Measurements from ENCODE around the gene KRTAP10-11.
"Not testable (repeated sequence)": the region's sequence is repeated elsewhere in the genome, so short reads cannot be mapped to it uniquely, and the experiment has no call there.

The KRTAP10-11 gene

GRCh38 chr21:44670642-44671432 lies 24.6 kb downstream of the KRTAP10-11 start:
- peak; percentile 28 for DNase-seq

DNA sequence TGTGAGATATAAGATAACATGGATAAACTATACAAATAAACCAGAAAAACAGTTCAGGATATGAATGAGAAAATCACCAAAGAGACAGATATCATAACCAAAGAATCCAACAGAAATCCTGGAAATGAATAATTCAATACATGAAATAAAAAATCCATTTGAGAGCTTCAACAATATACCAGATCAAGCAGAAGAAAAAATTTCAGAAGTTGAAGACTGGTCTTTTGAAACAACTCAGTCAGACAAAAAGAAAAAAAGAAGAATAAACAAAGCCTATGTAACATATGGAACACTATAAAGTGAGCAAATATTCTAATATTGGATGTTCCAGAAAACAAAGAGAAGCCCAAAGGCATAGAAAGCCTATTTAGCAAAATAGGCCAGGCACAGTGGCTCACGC lies 25.7 kb downstream of the KRTAP10-11 start:
- no peak for DNase-seq

- DNase-seq: peak; percentile 43
These were observed 31.7 kb downstream of the KRTAP10-11 start for GRCh38 chr21:44677881-44678280.

DNA sequence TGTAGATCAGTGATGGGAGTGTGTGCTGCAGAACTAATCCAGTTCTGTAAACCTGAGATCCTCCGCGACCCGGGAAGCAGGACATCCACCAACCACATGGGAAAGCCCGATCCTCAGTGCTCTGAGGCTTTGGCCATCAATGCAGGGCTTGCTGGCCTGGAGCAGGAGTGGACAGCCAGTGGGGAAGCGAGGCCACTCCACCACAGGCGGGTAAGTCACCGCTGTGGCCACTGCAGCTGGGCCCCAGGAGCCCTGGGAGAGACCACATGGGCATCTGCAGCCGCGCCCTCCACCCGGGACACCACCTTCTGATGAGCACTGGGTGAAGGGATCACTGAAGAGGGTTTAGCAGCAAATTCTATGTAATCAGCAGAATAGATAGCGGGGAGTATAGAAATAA lies 34.9 kb downstream of the KRTAP10-11 start:
- no peak for DNase-seq

DNA sequence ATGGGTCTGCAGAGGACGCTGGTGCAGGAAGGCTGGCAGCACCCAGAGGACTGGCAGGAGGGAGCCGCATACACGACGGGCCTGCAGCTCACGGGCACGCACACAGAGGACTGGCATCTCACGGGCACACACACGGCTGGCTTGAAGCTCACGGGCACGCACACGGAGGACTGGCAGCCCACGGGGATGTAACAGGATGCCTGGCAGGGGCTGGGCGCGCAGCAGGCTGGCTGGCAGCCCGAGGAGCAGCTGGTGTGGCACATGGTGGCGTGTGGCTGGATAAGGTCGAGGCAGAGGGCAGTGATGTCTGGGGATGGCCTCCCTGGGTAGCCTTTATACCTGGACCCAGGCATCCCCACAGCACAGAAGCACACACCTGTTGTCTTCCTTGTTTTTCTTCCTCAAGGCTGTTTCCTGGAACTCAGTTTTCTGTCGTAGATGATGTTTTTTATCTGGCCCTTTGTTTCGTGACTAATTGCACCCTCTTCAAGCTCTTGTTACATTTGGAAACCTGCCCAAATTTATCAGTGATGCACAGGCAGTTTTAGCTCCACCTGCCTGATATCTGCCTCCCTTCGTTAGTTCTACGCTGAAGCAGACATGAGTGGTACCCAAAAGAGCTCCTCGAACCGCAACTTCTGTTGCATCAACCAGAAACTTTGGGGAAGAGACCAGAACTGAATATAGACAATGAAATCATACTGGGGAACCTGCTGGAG lies 35.8 kb downstream of the KRTAP10-11 start, which contains the start of gene KRTAP12-1:
Gene KRTAP12-1, minus strand, starts transcription at position 303 of the 719 bp plus-strand sequence. Its CDS starts 40 bp downstream, at position 263.
- no peak for DNase-seq

- no peak for DNase-seq
These were observed 36.5 kb downstream of the KRTAP10-11 start for GRCh38 chr21:44682580-44683151.

DNA sequence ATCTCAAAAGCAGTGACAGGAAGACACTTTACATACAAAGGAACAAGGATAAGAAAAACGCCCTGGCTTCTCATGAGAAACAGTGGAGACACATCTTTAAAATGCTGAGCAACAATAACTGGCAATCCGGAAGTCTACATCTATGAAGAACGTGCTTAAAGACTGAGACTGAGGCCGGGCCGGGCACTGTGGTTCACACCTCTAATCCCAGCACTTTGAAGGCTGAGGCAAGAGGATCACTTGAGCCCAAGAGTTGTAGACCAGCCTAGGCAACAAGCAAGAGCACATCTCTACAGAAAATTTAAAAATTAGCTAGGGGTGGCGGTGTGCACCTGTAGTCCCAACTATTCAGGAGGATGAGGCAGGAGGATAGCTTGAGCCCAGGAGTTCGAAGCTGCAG lies 37.9 kb downstream of the KRTAP10-11 start:
- DNase-seq: no peak

- no peak for DNase-seq
These were observed 38.3 kb downstream of the KRTAP10-11 start for GRCh38 chr21:44684483-44684882.

GRCh38 chr21:44685050-44685449 lies 38.8 kb downstream of the KRTAP10-11 start:
- peak; percentile 38 for DNase-seq

DNA sequence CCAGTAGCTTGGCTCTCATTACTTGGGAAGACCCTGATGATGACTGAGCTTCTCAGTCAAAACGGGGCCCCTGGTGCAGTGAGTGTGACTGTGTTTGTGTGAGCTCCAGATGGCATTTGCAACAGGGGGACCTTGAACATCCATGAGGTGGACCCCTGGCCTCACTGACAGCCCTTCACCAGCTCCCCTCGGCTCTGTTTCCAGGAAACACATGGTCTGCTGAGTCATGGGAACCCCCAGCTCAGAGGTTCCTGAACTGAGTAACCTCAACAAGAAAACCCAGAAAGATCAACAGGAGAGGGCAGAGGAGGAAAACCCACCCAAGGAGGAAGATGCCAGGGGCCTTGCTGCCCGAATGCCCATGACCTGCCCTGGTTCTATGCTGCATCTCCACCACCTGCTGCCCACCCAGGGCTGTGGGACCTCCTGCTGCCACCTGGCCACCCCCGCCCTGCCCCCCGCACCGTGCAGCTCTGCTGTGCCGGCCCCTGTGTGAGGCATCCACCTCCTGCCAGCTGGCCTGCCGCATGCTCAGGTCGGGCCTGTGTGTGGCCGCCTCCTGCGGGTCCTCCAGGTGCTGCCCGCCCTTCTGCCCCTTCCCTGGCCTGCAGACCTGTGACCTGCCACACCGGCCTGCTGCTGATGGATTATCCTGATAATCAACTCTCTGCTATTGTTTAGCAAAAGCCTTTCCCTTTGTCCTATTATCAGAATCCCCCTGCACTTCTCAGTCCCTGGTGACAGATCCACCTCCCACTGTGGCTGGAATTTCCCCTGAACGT lies 40.0 kb downstream of the KRTAP10-11 start:
- DNase-seq: peak; percentile 48

DNA sequence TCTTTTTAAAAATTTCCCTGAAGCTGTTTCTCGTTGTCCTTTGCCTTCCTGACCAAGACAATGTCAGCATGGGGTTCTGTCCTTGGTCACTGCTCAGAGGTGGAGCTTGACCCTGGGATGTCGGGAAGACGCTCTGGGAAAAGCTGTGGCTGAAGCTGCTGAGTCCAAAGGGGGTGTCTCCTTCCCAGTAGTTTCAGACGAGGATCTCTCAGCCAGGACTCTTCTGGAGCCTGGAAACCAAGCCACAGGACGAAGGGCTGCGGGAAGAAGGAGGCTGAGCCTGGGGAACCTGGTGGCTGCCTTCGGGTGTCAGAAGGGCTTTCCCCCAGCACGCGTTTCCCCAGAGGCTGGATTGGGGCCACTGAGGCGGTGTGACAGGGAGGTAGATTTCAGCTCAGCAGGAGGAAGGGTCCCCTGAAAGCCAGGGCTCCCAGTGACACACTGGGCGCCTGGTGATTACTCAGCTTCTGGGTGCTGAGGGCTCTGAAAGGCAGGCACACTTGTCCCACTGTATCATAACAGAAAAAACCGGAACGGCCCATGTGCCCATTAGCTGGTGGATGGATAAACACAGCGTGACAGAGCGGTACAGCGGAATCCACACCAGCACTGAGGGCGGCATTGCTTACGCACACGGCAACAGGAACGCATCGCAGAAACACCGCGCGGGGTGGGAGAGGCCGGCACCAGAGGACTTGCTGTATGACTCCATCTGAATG lies 40.8 kb downstream of the KRTAP10-11 start:
- DNase-seq: peak; percentile 47

DNA sequence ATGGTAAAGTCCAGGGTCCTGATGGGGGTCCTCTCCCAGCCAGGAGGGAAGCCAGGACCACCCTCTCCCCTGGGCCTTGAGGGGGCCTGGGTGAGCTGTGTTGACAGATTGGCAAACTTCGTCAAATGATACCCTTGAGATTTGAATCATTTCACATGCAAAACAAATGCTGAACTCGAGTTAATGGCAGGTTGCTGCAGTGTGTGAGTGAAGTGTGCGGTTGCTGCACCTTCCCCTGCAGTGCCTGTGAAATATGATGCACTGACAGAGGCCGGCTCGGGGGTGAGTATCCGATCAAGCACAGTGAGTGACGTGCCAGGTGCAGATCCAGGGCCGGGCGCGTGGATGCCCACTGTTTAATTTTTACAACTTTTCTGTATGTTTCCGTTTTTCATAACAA lies 41.5 kb downstream of the KRTAP10-11 start:
- DNase-seq: no peak

- not testable (repeated sequence) for DNase-seq
These were observed 43.5 kb downstream of the KRTAP10-11 start for GRCh38 chr21:44689740-44690139.

GRCh38 chr21:44691686-44692085 lies 45.5 kb downstream of the KRTAP10-11 start:
- no peak for DNase-seq

GRCh38 chr21:44692798-44693512 lies 46.7 kb downstream of the KRTAP10-11 start:
- DNase-seq: no peak

DNA sequence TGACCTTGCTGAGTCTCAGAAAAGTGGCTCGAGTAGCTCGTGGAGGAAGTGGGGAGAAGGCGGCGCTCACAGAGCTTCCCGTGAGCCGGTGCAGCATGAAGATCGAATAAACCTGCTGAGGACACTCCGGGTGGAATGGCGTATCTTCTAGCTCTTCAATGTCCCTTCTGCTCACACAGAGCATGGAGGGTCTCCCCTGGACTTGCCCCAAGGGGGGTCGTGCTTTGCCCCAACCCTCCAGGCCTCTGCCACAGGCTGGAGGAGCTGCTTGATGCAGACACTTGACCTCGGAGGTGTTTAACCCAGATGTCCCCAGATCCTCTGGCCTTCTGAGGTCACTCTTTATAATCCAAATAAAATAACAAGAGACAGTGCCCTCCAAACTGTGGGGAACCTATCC lies 48.6 kb downstream of the KRTAP10-11 start:
- peak; percentile 54 for DNase-seq

DNA sequence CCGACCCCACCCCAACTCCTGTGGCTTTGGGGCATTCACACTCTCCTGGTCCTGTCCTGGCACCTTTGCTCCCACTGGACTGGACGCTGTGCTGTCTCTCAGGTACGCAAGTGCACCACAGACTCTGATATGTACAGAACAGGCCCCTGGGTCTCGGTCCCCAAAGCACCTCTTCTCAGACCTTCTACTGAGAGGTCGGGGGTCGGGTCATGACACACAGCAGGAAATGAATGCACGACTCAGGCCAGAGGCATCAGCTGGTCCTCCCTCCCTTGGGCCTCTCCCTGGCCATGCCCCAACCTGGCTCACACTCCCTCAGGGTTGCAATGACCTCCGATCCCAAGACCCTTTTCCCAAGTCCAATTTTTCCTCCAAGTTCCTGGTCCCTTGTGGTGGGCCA lies 49.0 kb downstream of the KRTAP10-11 start:
- DNase-seq: peak; percentile 47

GRCh38 chr21:44695641-44696040 lies 49.4 kb downstream of the KRTAP10-11 start:
- DNase-seq: no peak

GRCh38 chr21:44696572-44696971 lies 50.4 kb downstream of the KRTAP10-11 start:
- DNase-seq: no peak
